H1 (cell line): ENCODE results near the gene ASCL2. TPM values are rescaled to one million over a fixed set of nuclear protein-coding genes. Genes with fewer than 3 reads are reported as not detected.

Experiments
- CTCF ChIA-PET: fragments of 300-600 bp; sonication (Branson Sonifier 250); formaldehyde crosslinking; loops from one replicate; lab custom pipeline; 2021; ENCODE audit not compliant: partially characterized antibody; lab: Charles Lee
- POLR2A ChIA-PET: fragments of 300-600 bp; sonication (Branson Sonifier 250); formaldehyde crosslinking; loops from one replicate; lab custom pipeline; 2021; ENCODE audit warnings: inconsistent platforms; ENCODE audit not compliant: partially characterized antibody; lab: Charles Lee
- DNase-seq, 2 experiments: peaks; one replicate each; pipeline versions ENCODE4 v3.0.0 to v3.0.0-alpha.2; 2010 to 2022; ENCODE audit warnings: low spot score in 2 of 2, low read depth in 1 of 2, mixed read lengths in 1 of 2
- FAIRE-seq: peaks from 2 replicates; lab custom pipeline; 2011; peaks lifted over from hg19 to GRCh38; lab: Jason Lieb, UNC
- H2AFZ ChIP-seq: 2 replicates; pipeline ENCODE4 v1.8.1; 2012; ENCODE audit warnings: low read length, inconsistent platforms
- H2AK5ac ChIP-seq: 2 replicates; pipeline ENCODE4 v1.6.1; 2013; ENCODE audit warnings: low read depth, low read length
- H2BK120ac ChIP-seq: replicated peaks from 2 replicates; pipeline ENCODE3; 2013; ENCODE audit warnings: low read depth, low read length, inconsistent platforms
- H2BK12ac ChIP-seq: 2 replicates; pipeline ENCODE4 v1.6.1; 2013; ENCODE audit warnings: low read depth, low read length
- H2BK15ac ChIP-seq: 2 replicates; pipeline ENCODE4 v1.6.1; 2013; ENCODE audit warnings: low read length
- H2BK20ac ChIP-seq: 2 replicates; pipeline ENCODE4 v1.6.1; 2013; ENCODE audit warnings: low read length
- H2BK5ac ChIP-seq: 2 replicates; pipeline ENCODE4 v1.6.1; 2013; ENCODE audit warnings: low read depth, low read length
- H3K14ac ChIP-seq: 2 replicates; pipeline ENCODE4 v1.6.1; 2013; ENCODE audit warnings: inconsistent platforms; ENCODE audit not compliant: insufficient read length
- H3K18ac ChIP-seq: 2 replicates; pipeline ENCODE4 v1.6.1; 2013; ENCODE audit warnings: low read length; ENCODE audit errors: extremely low read depth
- H3K23ac ChIP-seq: 2 replicates; pipeline ENCODE4 v1.6.1; 2013; ENCODE audit warnings: inconsistent platforms; ENCODE audit not compliant: insufficient read length
- H3K23me2 ChIP-seq: 2 replicates; pipeline ENCODE4 v1.6.1; 2013; ENCODE audit warnings: low read depth, low read length
- H3K27ac ChIP-seq: 2 replicates; pipeline ENCODE4 v1.6.1; 2011; ENCODE audit warnings: low read depth, low read length, inconsistent platforms
- H3K27me3 ChIP-seq, 4 experiments: replicated peaks in 1 of 4; 1 replicate in 1 of 4; 2 replicates in 3 of 4; pipeline versions ENCODE4 v1.6.1 to v1.8.1; 2011 to 2013; ENCODE audit warnings: low read length in 3 of 4, mild to moderate bottlenecking in 3 of 4, inconsistent platforms in 2 of 4, mixed read lengths in 2 of 4, moderate library complexity in 1 of 4; ENCODE audit not compliant: control insufficient read depth in 3 of 4, insufficient read depth in 3 of 4; ENCODE audit errors: extremely low read depth in 1 of 4
- H3K36me3 ChIP-seq, 4 experiments: 2 replicates each; pipeline versions ENCODE4 v1.6.1 to v1.8.1; 2011 to 2013; ENCODE audit warnings: mild to moderate bottlenecking in 4 of 4, low read length in 3 of 4, moderate library complexity in 2 of 4, control low read depth in 1 of 4, inconsistent platforms in 1 of 4; ENCODE audit not compliant: insufficient read depth in 4 of 4, control insufficient read depth in 2 of 4
- H3K4ac ChIP-seq: replicated peaks from 2 replicates; pipeline ENCODE3; 2013; ENCODE audit warnings: low read length, low read depth, mixed read lengths, inconsistent platforms; ENCODE audit not compliant: insufficient read length
- H3K4me1 ChIP-seq, 4 experiments: replicated peaks in 1 of 4; 1 replicate in 1 of 4; 2 replicates in 3 of 4; pipeline versions ENCODE4 v1.6.1 to v1.8.1; 2011 to 2013; ENCODE audit warnings: low read length in 3 of 4, inconsistent platforms in 2 of 4, mixed read lengths in 1 of 4; ENCODE audit not compliant: insufficient read depth in 4 of 4, control insufficient read depth in 3 of 4
- H3K4me2 ChIP-seq, 2 experiments: 2 replicates each; pipeline versions ENCODE4 v1.6.1 to v1.8.1; 2011 to 2013; ENCODE audit warnings: low read depth in 2 of 2, low read length in 2 of 2, control low read depth in 1 of 2, inconsistent platforms in 1 of 2, mild to moderate bottlenecking in 1 of 2; ENCODE audit not compliant: insufficient read depth in 1 of 2
- H3K4me3 ChIP-seq, 4 experiments: fragments of 200-600, 300-600 bp in 1 of 4; sonication (generic), shearing (Covaris generic), sonication (Bioruptor Twin) in 1 of 4; 2 replicates each; pipeline versions ENCODE4 v1.5.1 to v1.8.1; 2011 to 2016; ENCODE audit warnings: low read length in 4 of 4, low read depth in 3 of 4, control low read depth in 2 of 4, inconsistent platforms in 2 of 4, mild to moderate bottlenecking in 2 of 4, mixed read lengths in 1 of 4, moderate library complexity in 1 of 4; ENCODE audit not compliant: insufficient read depth in 2 of 4; ENCODE audit errors: extremely low read depth in 1 of 4
- H3K56ac ChIP-seq: replicated peaks from 2 replicates; pipeline ENCODE3; 2013; ENCODE audit warnings: low read depth, mild to moderate bottlenecking, mixed read lengths, low read length, inconsistent platforms; ENCODE audit not compliant: insufficient read length
- H3K79me1 ChIP-seq: 2 replicates; pipeline ENCODE4 v1.6.1; 2013; ENCODE audit warnings: low read depth, low read length, control low read depth
- H3K79me2 ChIP-seq, 2 experiments: 2 replicates each; pipeline versions ENCODE4 v1.6.1 to v1.8.1; 2012 to 2013; ENCODE audit warnings: low read length in 2 of 2, mild to moderate bottlenecking in 2 of 2, inconsistent platforms in 1 of 2; ENCODE audit not compliant: insufficient read depth in 2 of 2, control insufficient read depth in 1 of 2
- H3K9ac ChIP-seq, 4 experiments: replicated peaks in 1 of 4; 1 replicate in 1 of 4; 2 replicates in 3 of 4; pipeline versions ENCODE4 v1.6.1 to v1.8.1; 2011 to 2013; ENCODE audit warnings: low read depth in 3 of 4, low read length in 3 of 4, control low read depth in 2 of 4, mild to moderate bottlenecking in 2 of 4, moderate library complexity in 2 of 4, inconsistent platforms in 1 of 4; ENCODE audit errors: extremely low read depth in 1 of 4
- H3K9me3 ChIP-seq, 2 experiments: 2 replicates each; pipeline versions ENCODE4 v1.6.1 to v1.8.1; 2012 to 2013; ENCODE audit warnings: mild to moderate bottlenecking in 2 of 2, moderate library complexity in 2 of 2, control low read depth in 1 of 2, inconsistent platforms in 1 of 2, low read depth in 1 of 2, low read length in 1 of 2, mixed read lengths in 1 of 2; ENCODE audit not compliant: insufficient read depth in 2 of 2
- H4K20me1 ChIP-seq, 2 experiments: replicated peaks in 1 of 2; 2 replicates each; pipeline versions ENCODE3 to v1.8.1; 2011 to 2013; ENCODE audit warnings: inconsistent platforms in 2 of 2, low read length in 2 of 2, mild to moderate bottlenecking in 1 of 2; ENCODE audit not compliant: insufficient read depth in 2 of 2, control insufficient read depth in 1 of 2
- H4K5ac ChIP-seq: 2 replicates; pipeline ENCODE4 v1.6.1; 2013; ENCODE audit warnings: low read length, low read depth, mixed read lengths, inconsistent platforms; ENCODE audit not compliant: insufficient read length
- H4K8ac ChIP-seq: 2 replicates; pipeline ENCODE4 v1.8.0; 2013; ENCODE audit warnings: mild to moderate bottlenecking, moderate library complexity, low read length, inconsistent platforms; ENCODE audit not compliant: insufficient read depth; ENCODE audit errors: extremely low read depth
- H4K91ac ChIP-seq: replicated peaks from 2 replicates; pipeline ENCODE3; 2013; ENCODE audit warnings: low read length, mixed read lengths, inconsistent platforms; ENCODE audit not compliant: insufficient read length
- HDAC2 ChIP-seq, 2 experiments: fragments of 300-600 bp in 1 of 2; sonication (generic) in 1 of 2; IDR thresholded peaks; 2 replicates each; pipeline ENCODE4 v1.6.1; 2011 to 2012; ENCODE audit warnings: low read depth in 2 of 2, low read length in 2 of 2, mild to moderate bottlenecking in 2 of 2, moderate library complexity in 2 of 2, borderline replicate concordance in 1 of 2, inconsistent platforms in 1 of 2
- JUND ChIP-seq: IDR thresholded peaks from 2 replicates; pipeline ENCODE4 v1.6.1; 2011; ENCODE audit warnings: mild to moderate bottlenecking, improper control_type of control experiment, low read length
- POLR2A ChIP-seq, 2 experiments: IDR thresholded peaks; 1 replicate in 1 of 2; 2 replicates in 1 of 2; pipeline ENCODE4 v1.6.1; 2011; ENCODE audit warnings: low read depth in 2 of 2, low read length in 2 of 2, mild to moderate bottlenecking in 2 of 2; ENCODE audit errors: control extremely low read depth in 1 of 2
- RFX5 ChIP-seq: IDR thresholded peaks from 2 replicates; pipeline ENCODE4 v1.6.1; 2011; ENCODE audit warnings: low read depth, low read length, improper control_type of control experiment, borderline replicate concordance
- RXRA ChIP-seq: IDR thresholded peaks from 2 replicates; pipeline ENCODE4 v1.6.1; 2011; ENCODE audit warnings: low read depth, mild to moderate bottlenecking, low read length, moderate library complexity; ENCODE audit not compliant: insufficient read depth
- SRF ChIP-seq: IDR thresholded peaks from 2 replicates; pipeline ENCODE4 v1.6.1; 2011; ENCODE audit warnings: mild to moderate bottlenecking, low read depth, low read length, moderate library complexity
- TAF7 ChIP-seq: optimal IDR thresholded peaks from 2 replicates; pipeline ENCODE3; 2011; ENCODE audit warnings: low read depth, mild to moderate bottlenecking, inconsistent platforms, low read length, moderate library complexity, borderline replicate concordance
- TCF12 ChIP-seq: IDR thresholded peaks from 2 replicates; pipeline ENCODE4 v1.6.1; 2011; ENCODE audit warnings: low read depth, mild to moderate bottlenecking, low read length
- WGBS, 2 experiments: shearing (Covaris generic) in 1 of 2; methylation state at CpG; one replicate each; pipeline versions ENCODE4 v1.1.6 to v1.1.7; 2013 to 2015; ENCODE audit warnings: low lambda C conversion rate in 2 of 2, mixed read lengths in 2 of 2, inconsistent platforms in 1 of 2, low coverage in 1 of 2, missing lambda C conversion rate in 1 of 2; ENCODE audit not compliant: insufficient replicate concordance in 2 of 2, insufficient coverage in 1 of 2, insufficient read length in 1 of 2; ENCODE audit errors: extremely low coverage in 1 of 2, missing lambda C conversion rate in 1 of 2; 5-methylcytosine and 5-hydroxymethylcytosine counted together
- polyA plus RNA-seq, 7 experiments: library from polyadenylated mRNA; depleted of rRNA in 3 of 7; stranded (reverse) in 5 of 7; unstranded in 2 of 7; fragments of >200 nt in 5 of 7; fragments of 200-250 nt in 2 of 7; gene quantifications; 1 replicate in 5 of 7; 2 replicates in 1 of 7; 4 replicates in 1 of 7; pipeline versions ENCODE4 v1.2.1 to v1.2.3, GENCODE V29; 2011 to 2013; ENCODE audit warnings: missing spikeins in 2 of 7, mixed read lengths in 2 of 7
- total RNA-seq: library from RNA; stranded (reverse); fragmentation: NEBNext Ultra II Directional; extraction: Animal tissue kit (Norgen Biotek cat#: 25700); gene quantifications from 2 replicates; pipeline ENCODE4 v1.2.1, GENCODE V29; 2021
- TF ChIP-seq, protein P1 (sequence below): IDR thresholded peaks from 2 replicates; pipeline ENCODE4 v1.6.1; 2012; ENCODE audit warnings: low read length, inconsistent platforms

Gene ASCL2
- total and polyA plus RNA-seq, 2 of the 8 experiments (the other 6 are each of a cell fraction or from before 2014, with no cell fraction given): 0.51 to 0.56 TPM

DNA sequence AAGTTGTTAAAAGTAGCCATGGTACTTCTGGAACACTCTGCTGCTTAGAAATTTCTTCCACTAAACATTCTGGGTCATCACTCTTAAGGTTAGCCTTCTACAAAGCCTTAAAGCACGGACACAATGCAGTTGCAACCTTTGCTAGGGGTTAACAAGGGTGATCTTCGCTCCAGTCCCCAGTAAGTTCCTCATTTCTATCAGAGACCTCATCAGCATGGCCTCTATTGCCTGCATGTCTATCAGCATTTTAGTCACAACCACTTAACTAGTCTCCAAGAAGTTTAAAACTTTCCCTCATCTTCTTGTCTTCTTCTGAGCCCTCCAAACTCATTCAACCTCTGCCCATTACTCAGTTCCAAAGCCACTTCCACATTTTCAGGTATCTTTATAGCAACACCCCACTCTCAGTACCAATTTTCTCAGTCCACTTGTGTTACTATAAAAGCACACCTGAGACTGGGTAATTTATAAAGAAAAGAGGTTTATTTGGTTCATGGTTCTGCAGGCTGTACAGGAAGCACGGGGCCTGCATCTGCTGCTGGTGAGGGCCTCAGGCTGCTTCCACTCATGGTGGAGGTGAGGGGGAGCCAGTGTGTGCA is 50.1 kb downstream of the ASCL2 start:
- H3K36me3 ChIP-seq: no peaks in the 10 kb centered on the region
- H3K27me3 ChIP-seq: peaks cover 0 to 12% (median 2%) of the 10 kb centered on the region in 4 experiments; a peak in 3 of 7 replicates
- H3K56ac ChIP-seq: no peak overlapping the region
- H4K91ac ChIP-seq: no peak overlapping the region
- H2BK15ac ChIP-seq: no peak overlapping the region
- CTCF ChIA-PET: no interaction called here
- no peak overlapping the region for H3K4me3 ChIP-seq
- POLR2A ChIA-PET: no interaction called here
- H4K20me1 ChIP-seq: peaks cover 0 to 2% of the 10 kb centered on the region in 2 experiments
- no peak overlapping the region for H3K23ac ChIP-seq
- no peak overlapping the region for H2BK20ac ChIP-seq
- no peak overlapping the region for H3K4ac ChIP-seq
- no peak overlapping the region for H2BK5ac ChIP-seq
- H2AK5ac ChIP-seq: no peak overlapping the region
- no peak overlapping the region for H3K4me2 ChIP-seq
- no peaks in the 10 kb centered on the region for H3K79me2 ChIP-seq
- no peaks in the 10 kb centered on the region for H3K9me3 ChIP-seq
- FAIRE-seq (no peak), DNase-seq (no peak)
- H3K27ac ChIP-seq: no peak overlapping the region
- no peak overlapping the region for H2BK12ac ChIP-seq
- peaks cover 3% of the 10 kb centered on the region; the same call in 1 of the 2 replicates for H3K23me2 ChIP-seq
- WGBS, 2 experiments: 86% methylated on average over 3 of the region's 3 CpGs; no CpG with 5 or more reads in 1 of the 2 experiments
- no peak overlapping the region for H2BK120ac ChIP-seq
- no peak overlapping the region for H2AFZ ChIP-seq
- H3K18ac ChIP-seq: no peak overlapping the region
- H3K14ac ChIP-seq: no peak overlapping the region
- H4K5ac ChIP-seq: no peak overlapping the region
- no peak overlapping the region for H4K8ac ChIP-seq
- no peaks in the 10 kb centered on the region for H3K79me1 ChIP-seq
- H3K4me1 ChIP-seq: 0 out of 7 replicates have a peak, but pooled peaks cover 0 to 2% (median 0%) of the 10 kb centered on the region in 4 experiments
- H3K9ac ChIP-seq: no peak overlapping the region
- TF ChIP-seq RFX5 (no peak), SRF (no peak), TAF7 (no peak), JUND (no peak), POLR2A (IDR thresholded peaks at IDR 0.05; ENCODE audit: control extremely low read depth in 1 of 2, low read depth in 2 of 2, low read length in 2 of 2) (no peak), HDAC2 (IDR thresholded peaks at IDR 0.05; ENCODE audit: borderline replicate concordance in 1 of 2, low read depth in 2 of 2, low read length in 2 of 2) (no peak), TCF12 (no peak), RXRA (no peak)
- TF ChIP-seq, protein P1, sequence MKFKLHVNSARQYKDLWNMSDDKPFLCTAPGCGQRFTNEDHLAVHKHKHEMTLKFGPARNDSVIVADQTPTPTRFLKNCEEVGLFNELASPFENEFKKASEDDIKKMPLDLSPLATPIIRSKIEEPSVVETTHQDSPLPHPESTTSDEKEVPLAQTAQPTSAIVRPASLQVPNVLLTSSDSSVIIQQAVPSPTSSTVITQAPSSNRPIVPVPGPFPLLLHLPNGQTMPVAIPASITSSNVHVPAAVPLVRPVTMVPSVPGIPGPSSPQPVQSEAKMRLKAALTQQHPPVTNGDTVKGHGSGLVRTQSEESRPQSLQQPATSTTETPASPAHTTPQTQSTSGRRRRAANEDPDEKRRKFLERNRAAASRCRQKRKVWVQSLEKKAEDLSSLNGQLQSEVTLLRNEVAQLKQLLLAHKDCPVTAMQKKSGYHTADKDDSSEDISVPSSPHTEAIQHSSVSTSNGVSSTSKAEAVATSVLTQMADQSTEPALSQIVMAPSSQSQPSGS: no peak
